Activated CD4-positive, alpha-beta T cell treated with anti-CD3 and anti-CD28 coated beads, Interleukin-10, Interleukin-2, amounts not matched to agents 100 ng/mL and 50 ng/mL, durations not matched to agents 16 hours and 8 hours (primary cell): ENCODE measurements around the gene NANOG.
"Not testable (repeated sequence)": the region's sequence is repeated elsewhere in the genome, so short reads cannot be mapped to it uniquely, and the experiment has no call there.

Experiments
- DNase-seq: peaks from one replicate; pipeline ENCODE4 v3.0.0-alpha.2; 2020

The NANOG gene

DNA sequence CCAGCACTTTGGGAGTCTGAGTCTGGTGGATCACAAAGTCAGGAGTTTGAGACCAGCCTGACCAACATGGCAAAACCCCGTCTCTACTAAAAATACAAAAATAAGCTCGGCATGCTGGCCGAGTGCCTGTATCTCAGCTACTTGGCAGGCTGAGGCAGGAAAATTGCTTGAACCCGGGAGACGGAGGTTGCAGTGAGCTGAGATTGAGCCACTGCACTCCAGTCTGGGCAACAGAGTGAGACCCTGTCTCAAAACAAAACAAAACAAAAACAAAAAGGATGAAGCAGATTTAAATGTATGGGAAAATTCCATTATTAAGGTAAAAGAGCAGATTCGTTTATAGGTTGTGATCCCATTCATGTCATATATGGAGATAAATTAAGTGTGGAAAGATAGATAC lies 17.1 kb downstream of the NANOG start:
- DNase-seq = not testable (repeated sequence)

DNA sequence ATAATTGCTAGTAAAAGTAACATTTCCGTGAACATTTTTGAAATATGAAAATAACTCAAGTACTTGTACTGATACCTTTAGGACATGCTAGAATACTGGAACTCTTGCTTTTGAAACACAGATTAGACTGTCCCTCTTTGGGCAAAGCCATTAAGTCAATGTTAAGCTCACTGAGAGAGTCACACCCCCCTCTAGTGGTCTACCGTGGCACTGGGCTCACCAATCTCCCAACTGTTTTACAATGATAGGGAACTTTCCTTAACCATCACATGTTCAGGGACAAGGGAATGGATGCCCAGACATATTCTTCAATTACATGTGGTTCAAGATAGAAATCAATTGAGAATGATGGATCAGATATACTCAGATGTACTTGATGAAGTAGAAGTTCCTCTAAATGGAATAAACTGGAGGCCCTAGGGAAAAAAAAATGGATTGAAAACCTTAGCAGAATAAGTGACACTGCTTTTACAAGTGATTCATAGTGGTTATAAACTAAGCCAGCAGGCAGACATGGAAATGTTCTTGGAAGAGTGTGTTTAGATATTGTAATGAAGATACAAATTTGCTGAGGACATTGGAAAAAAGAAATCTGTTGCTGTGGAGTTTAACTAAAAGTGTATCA lies 17.8 kb downstream of the NANOG start:
- DNase-seq = peak; percentile 60

DNA sequence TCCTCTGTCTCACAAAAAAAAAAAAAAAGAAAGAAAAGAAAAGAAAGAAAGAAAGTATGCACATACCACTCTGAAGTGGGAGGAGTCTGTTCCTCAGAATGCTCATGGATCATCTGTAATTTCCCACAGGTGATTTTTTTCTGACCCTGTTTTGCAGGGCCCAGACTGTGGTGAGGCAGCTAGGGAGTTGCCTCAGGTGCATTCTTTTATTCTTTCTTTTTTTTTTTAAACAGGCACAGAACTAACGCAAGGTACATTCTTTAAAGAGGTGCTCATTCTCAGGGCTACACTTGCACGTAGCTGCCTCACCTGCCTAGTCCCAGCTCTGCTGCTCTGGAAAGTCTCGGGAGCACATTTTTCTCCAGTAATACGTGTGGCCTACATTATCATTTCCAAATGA lies 36.6 kb downstream of the NANOG start:
- DNase-seq = not testable (repeated sequence)

DNA sequence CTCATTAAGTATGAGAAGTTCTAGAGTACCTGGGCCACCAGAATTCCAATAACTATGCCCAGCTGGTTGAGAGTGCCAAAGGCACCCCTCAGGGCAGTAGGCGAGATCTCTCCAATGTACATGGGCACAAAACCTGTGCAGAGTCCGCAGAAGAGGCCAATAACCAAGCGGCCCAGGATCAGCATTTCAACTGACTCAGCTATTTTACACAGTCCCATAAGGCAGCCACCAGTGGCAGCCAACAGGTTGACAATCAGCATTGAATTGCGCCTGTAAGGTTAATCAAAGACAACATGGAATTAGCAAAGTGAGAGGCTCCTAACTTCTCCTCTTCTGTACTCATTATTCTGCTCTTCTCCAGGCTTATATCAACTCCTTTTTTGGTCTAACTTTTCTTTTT lies 40.5 kb downstream of the NANOG start:
- DNase-seq = not testable (repeated sequence)

DNA sequence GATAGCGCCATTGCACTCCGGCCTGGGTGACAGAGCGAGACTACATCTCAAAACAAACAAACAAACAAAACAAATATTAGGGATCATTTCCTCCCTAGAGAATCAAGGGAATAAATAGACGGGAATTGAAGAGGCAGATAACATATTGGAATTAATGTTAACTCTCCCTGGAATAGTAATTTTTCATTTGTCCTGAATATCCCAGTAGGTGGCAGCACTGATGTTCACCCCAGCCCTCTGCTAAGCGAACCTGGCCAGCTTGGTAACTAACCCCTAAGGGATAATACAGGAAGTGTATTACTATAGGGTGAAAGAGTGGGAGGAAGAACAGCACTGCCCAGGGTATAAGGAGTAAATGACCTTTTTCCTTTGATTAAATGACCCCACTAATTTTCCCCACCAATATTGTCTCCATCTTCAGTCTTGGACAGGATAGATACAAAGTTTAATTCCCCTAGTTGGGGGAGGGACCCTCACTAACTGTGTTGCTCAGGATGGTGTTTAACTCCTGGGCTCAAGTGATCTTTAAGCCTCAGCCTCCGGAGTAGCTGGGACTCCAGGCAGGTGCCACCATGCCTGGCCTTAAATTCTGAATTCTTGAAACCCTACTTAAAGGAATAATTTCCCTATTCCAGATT lies 43.0 kb downstream of the NANOG start:
- DNase-seq = peak; percentile 46

DNA sequence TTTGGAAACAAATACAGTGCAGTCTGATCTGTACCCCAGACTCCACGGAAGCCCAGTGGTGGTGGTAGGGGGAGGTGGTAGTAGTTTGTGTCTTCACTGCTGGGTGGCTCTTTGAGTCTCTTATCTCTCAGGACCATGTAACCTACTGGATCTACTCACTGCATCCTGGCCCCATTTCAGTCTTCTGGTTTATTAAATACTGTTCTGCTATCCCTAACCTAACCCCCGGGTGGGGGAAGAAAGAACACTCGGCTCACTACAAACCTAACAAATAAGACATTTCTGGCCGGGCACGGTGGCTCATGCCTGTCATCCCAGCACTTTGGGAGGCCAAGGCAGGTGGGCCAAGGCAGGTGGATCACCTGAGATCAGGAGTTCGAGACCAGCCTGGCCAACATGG lies 44.0 kb downstream of the NANOG start:
- DNase-seq = not testable (repeated sequence)

DNA sequence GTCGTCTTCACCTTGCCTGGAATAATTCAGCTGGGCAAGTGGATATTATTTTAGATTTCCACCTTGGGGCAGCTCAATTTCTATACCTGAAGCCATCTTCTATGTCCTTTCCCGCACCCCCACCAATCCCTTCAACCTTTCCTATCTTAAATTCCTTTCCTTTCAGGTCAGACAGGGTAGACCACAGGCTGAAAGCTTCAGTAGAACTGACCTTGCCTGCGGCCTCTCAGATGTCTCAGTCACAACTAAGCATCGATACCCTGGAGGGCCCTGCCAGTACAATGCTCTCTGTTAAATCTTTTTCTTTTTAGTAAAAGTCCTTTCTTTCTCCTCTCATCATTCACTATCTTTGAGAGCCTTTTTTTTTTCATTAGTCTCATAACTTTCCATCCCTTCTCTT lies 44.6 kb downstream of the NANOG start:
- no peak for DNase-seq

DNA sequence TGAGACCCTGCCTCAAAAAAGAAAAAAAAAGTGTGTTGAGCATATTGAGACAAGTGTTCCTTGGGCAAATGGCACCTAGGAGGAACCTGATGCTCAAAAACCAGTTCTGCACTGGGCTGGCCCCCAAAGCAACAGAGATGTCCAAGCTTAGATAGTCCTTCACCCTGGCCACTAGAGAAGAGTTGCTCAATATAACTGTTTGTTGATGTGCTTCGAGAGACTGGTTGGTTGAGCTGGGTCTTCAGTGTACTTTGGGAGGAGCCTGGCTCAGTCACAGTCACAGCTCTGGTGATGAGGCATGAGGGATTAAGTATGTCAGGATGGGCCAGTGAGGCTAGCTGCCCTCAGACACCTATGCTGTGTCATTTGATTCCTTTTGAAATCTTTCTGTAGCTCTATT lies 45.5 kb downstream of the NANOG start:
- no peak for DNase-seq

DNA sequence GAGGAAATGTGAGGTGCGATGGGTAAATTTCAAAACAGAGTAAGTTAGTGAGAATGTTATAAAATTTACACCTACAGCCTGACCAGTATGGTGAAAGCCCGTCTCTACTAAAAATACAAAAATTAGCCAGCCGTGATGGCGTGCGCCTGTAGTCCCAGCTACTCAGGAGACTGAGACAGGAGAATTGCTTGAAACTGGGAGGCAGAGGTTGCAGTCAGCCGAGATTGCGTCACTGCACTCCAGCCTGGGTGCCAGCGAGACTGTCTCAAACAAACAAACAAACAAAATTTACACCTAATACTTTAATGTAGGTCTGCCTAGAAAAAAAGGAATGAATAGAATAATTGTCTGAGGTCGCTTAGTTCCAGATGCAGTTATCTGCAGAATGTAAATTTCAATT lies 45.9 kb downstream of the NANOG start:
- no peak for DNase-seq

DNA sequence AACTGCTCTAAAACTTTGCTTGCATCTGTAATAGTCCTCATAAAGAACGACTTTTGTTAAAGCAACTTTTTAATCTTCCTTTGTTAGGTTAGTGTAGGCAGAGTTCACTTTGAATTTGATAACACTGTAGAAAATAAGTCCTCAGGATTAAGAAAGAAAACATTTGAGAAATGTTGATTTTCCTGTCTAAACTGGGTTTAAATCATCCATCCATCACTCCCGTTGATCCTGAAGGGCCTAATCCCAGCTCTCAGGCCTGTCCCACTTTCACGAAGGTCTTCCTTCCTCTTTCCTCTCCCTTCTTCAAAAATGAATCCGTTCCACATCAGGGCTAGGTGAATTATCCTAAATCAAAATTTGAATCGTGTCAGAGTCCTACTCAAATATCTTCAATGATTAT lies 46.6 kb downstream of the NANOG start:
- DNase-seq = no peak

DNA sequence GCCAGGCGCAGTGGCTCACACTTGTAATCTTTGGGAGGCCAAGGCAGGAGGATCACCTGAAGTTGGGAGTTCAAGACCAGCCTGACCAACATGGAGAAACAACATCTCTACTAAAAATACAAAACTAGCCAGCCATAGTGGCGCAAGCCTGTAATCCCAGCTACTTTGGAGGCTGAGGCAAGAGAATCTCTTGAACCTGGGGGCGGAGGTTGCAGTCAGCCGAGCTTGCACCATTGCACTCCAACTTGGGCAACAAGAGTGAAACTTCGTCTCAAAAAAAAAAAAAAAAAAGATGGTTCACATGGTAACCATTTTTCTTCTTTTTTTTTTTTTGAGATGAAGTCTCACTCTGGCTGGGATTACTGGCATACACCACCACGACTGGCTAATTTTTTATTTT lies 48.2 kb downstream of the NANOG start:
- DNase-seq = no peak

DNA sequence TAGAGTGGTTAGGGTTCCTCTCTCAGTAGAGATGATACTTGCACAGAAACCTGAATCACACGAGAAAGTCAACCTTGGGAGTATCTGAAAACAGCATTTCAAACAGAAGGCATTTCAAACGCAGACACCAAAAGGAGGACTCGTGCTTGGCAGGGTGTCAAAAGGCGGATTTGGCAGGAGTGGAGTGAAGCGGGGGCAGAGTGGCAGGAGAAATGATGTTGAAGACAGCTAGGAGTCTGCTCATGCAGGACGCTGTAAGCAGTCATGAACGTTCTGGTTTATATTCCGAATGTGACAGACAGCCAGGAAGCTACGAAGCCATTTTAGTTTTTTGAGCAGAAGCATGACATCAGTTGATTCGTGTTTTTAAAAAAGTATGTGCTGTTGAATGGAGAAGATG lies 50.0 kb downstream of the NANOG start:
- not testable (repeated sequence) for DNase-seq

DNA sequence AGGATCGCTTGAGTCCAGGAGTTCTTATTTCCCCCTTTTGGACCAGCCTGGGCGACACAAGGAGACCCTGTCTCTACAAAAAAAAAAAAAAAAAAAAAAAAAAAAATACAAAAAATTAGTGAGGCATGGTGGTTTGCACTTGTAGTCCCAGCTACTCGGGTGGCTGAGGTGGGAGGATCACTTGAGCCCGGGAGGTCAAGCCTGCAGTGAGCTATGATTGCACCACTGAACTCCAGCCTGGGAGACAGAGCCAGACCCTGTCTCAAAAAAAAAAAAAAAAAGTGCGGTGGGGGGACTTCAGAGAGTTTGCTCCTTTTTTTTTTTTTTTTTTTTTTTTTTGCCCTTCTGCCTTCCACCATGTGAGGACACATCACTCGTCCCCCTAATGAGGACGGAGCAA lies 50.6 kb downstream of the NANOG start:
- DNase-seq = not testable (repeated sequence)

DNA sequence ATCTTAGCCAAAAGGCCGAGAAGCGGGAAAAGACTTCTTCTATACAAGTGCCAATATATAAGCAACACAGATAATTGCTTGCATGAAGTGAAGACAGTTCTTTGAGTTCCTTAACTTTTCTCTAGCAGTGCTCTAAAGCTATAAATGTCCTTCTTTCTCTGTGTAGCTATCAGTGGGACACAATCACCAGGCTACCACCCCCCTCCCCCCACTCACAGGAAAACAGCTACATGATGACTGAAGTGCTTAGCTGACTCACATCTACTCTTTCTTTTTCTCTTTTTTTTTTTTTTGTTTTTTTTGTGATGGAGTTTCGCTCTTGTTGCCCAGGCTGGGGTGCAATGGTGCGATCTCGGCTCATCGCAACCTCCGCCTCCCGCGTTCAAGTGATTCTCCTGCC lies 53.2 kb downstream of the NANOG start:
- DNase-seq = not testable (repeated sequence)

DNA sequence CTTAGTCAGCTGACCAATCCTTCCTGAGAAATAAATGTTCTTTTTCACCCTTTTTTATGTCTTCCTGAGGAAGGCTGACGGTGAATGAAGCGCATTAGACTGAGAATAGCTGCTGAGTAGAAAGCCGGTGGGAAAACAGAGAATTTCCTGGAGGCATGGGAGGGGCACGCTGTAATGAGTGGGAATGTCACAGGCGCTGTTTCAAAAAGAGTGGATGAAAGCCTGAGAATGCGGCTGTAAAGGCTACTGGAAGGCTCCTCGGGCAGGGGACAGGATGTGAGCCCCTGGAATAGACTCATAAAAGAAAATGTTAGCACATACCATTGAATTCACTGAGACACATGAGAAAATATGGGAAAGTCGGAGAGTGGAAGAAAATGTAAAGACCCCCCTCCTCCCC lies 53.9 kb downstream of the NANOG start:
- DNase-seq = not testable (repeated sequence)

DNA sequence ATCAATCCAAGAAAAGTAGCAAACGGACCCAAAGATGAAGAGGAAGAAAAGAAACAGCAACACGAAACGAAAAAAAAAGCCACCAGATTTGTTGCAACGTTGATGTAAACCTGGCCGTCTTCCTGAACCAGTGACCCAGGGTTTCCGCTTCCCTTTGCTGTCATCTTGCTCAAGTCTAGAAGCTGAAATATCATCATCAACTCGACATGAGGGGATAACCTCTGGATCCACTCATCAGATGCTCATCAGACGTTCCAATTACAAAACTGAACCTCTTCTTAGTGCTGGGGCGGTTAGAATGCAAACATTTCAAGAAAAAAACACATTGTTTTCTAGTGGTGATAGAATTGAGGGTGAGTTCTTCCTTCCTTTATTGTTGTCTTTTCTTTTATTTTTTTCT lies 54.4 kb downstream of the NANOG start:
- DNase-seq = not testable (repeated sequence)

DNA sequence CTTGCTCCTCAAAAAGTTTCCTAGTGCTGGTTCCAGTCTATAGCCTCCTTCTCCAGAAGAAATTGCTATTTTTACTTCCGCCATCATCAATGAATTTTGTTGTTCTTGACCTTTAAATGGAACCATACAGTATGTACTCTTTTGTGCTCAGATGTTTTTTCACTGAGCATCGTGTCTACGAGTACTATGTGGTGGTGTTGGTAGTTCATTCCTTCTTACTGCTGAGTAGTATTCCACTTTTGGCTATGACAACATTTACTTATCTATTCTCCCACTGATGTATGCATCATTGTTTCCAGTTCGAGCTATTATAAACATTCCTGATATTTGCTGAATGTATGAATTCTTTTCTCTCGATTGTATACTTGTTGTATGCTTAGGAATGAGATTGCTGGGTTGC lies 54.9 kb downstream of the NANOG start:
- no peak for DNase-seq

DNA sequence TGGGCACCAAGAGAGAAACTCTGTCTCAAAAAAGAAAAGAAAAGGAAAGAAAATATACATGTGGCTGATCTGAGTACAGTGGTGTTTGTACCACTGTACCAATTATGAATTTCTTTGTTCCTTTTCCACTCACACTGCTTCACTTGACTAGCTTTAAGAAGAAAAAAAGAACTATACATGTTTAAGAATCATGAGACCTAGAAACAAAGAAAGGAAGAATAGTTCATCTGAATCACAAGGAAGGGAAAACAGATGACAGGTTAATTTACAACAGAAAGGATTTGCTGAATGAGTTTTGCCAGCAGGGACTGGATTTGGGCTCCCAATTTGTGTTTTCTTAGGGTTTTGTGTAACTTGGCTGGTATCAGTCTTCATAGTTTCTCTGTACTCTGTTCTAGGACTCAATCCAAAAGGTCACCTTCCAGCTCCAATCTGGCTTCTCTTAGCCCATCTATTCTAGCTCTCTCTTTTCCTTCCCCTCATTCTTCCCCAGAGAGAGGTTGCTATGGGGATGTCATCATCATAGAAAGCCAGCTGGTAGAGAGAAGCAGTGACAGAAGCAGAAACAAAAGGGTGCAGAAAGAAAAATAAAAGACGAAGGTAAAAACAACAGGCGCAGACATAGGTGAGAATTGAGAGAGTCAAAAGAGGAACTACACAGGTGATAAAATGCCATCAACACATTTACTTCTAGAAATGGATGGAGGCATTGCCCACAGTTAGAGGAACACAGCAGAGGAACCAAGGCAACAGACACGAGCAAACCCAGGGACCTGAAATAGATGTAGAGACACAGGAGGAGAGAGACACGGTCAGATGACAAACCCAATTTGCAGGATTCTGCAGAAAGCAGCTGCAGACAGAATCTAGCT lies 58.3 kb downstream of the NANOG start:
- not testable (repeated sequence) for DNase-seq

DNA sequence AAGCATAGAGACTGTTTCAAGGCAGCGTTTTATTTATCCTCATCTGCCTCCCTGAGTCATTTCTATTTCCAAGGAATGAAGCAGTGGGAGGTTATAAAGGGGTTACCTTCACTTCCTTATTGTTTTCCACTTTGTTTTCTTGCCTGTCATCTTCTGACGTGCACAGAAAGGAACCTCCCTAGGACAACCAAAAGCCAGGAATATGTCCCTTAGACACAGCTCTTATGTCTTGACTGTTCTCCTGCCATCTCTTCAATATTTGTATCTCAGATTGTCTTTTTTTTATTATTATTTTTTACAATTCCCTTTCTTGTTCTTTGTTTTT lies 58.9 kb downstream of the NANOG start:
- not testable (repeated sequence) for DNase-seq
